HG02623 (cell line): Measurements from ENCODE around the gene MS4A10.

Source experiments
- ATAC-seq: cut with Tn5 transposase; IDR thresholded peaks from one replicate; pipeline ENCODE4 v1.9.1; 2021; ENCODE audit warnings: moderate library complexity; ENCODE audit not compliant: unreplicated experiment

MS4A10 gene

DNA sequence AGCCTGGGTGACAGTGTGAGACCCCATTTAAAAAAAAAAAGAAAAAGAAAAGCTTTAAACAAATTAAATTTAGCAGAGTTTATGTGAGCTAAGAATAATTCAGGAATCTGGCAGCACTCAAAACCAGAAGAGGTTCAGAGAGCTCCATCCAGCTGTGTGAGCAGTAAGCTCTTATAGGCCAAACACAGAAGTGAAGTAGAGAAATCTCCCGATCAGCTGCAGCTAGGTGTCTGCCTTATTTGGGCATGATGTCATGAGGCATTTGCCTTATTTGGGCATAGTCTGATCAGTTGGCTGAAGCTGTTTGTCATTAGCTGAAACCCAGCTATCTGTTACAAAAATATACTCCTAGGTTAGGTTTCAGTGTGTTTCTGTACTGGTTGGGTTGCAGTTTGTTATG, 20.3 kb upstream of the MS4A10 start:
- peak; percentile 41 for ATAC-seq

GRCh38 chr11:60765355-60765754, 19.8 kb upstream of the MS4A10 start:
- no peak for ATAC-seq

- no peak for ATAC-seq
Observed at GRCh38 chr11:60766547-60766946, 18.6 kb upstream of the MS4A10 start.

- no peak for ATAC-seq
Observed at GRCh38 chr11:60767388-60767811, 17.7 kb upstream of the MS4A10 start.

GRCh38 chr11:60768202-60768601, 16.9 kb upstream of the MS4A10 start:
- no peak for ATAC-seq

DNA sequence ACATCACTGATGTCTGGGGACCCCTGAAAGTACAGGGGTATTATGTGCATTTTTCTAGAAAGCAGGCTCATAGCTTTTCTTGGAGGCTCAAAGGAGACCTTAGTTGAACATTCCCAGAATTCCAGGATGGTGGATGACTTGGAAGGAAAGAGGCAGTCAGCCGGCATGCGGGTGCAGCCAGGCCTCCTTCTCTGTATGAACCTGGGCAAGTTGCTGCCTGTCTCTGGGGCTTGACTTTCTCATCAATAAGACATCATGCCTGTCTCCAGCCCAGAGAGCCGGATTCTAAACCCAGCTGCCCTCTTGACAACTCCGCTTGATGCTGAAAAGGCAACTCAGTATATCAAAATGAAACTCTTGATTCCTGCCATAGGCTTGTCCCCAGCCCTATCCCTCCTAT, 15.9 kb upstream of the MS4A10 start:
- ATAC-seq, result no peak

DNA sequence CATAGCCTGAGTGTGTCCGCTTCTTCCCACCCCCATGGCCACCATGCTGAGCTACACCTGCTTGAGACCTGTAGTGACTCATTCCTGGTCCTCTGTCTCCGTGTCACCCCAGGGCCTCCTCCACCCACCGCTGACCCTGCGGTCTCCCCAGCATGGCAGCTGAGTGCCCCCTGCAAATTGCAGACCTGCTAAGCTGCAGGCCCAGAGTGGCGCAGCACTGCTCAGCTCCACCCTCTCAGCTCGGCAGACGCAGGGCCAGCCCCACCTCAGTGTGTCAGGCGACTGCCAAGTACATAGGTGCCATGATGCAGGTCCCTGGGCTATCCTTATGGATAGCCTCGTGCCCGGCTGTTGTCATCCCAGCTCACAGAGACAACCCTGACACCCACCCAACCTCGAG, 15.3 kb upstream of the MS4A10 start:
- no peak for ATAC-seq

DNA sequence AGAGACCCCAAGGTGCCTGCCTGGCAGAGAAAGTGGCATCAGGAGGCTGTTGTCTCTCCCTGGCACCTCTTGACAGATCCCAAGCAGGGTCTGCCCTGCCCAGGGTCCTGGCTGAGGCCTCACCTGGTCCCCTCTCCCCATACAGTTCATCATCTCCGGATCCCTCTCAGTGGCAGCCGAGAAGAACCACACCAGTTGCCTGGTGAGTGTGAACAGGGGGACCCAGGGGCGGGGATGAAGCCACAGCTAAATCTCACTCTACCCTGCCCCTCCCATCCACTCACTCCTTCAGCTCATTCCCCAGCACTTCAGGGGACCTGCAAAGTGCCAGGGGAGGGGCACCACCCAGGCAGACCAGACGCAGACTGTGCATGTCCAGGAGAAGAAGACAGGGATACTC, 14.0 kb upstream of the MS4A10 start:
- no peak for ATAC-seq

GRCh38 chr11:60771879-60772525, 13.1 kb upstream of the MS4A10 start:
- no peak for ATAC-seq

DNA sequence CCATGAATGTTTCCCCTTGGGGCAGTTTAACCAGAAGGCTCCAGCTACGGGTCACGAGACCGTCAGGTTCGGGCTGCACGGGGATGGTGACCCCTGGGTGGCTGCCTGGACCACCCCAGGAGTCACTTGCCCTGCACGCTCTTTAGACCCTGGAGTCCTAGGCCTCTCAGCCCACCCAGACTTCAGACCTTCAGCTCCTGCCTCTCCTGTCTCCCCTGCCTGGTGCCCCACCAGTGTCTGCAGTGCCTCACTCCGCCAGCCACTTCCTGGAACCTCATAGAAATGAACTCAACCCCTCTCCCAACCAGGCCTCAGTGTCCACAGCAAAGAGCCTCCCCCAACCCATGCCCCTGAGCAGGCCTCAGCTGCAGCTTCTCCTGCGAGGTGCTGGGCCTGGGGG, 12.5 kb upstream of the MS4A10 start:
- ATAC-seq, result no peak

- no peak for ATAC-seq
Observed at GRCh38 chr11:60774726-60775125, 10.4 kb upstream of the MS4A10 start.

- peak; percentile 72 for ATAC-seq
Observed at GRCh38 chr11:60775420-60775961, 9.6 kb upstream of the MS4A10 start.

DNA sequence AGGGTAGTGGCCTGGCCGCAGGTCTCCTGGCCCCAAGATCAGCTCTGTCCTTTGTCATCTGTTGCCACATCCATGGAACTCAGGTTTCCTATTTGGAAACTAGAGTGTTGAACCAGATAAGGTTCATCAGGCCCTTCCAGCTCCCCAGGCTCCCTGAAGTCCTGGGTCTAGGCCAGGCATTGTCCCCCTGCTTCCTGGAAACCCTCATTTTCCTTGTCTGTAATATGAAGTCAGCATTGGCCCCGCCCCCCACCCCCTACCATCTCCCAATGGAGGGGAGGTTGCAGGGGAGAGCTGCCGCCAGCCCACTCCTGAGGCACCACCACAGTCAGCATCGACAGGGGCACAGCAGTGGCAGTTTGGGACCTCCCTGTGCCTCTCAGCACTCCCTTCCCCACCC, 9.0 kb upstream of the MS4A10 start:
- ATAC-seq, result no peak

- ATAC-seq, result no peak
Observed at GRCh38 chr11:60777106-60777505, 8.0 kb upstream of the MS4A10 start.

DNA sequence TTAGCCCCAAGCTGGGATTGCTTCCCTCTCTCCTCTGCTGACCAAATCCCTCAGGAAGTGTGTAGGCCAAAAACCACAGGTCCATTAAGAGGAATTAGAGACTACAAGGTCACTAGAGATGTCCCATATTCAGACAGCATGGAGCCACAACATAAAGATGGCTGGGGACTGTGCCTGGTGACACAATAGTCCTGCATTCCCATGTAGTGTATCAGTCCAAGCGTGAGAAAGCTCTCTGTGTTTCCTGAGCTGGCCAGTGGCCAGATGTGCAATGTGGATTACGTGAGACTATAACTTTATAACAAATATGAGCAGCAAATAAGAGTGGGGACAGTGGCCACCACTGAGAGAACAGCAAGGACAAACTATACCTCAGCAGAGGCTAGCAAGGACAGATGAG, 7.6 kb upstream of the MS4A10 start:
- no peak for ATAC-seq

DNA sequence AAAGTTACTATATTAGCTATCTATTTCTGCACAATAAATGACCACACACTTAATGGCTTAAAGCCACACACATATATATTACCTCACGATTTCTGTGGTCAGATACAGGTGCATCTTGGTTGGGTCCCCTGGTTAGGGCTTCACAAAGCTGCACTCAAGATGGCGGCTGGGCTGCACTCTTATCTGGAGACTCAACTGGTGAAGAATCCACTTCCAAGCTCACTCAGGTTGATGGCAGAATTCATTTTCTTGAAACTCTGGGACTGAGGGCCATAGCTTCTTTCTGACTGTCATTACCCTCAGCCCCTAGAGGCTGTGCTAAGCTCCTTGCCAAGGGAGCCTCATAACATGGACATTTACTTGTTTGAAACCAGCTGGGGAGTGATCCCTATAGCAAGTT, 5.1 kb upstream of the MS4A10 start:
- ATAC-seq, result no peak

GRCh38 chr11:60780774-60781173, 4.4 kb upstream of the MS4A10 start:
- ATAC-seq, result no peak

DNA sequence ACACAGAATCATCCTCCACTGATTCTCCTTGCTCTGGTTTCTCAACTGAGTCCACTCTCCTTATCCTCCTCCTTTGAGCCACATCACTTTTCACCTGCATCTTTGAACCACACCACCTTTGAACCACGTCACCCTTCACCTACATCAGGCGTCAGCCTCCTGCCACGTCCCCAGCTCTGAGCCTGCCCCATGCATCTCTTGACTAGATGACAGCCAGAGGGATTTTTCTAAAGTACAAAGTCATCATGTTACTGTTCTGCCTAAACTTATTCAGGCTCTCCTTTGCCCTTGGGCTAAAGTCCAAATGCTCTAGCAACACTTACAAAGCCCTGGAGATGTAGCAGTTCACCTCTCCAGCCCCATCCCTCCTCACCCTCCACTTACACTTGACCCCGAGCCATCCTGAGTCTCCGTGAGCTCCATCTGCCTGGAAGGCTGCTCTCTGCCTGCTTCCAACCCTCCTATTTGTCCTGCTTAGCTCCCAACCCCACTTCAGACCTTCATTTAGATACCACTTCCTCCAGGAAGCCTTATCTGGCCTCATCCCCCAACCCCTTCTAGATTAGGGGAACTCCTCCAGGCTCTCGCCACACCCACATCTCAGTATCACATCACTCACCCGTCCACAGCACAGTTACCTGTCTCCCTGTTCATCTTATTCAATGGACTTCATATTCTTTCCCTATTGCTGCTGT, 3.7 kb upstream of the MS4A10 start:
- no peak for ATAC-seq

- ATAC-seq, result no peak
Observed at GRCh38 chr11:60781981-60782316, 3.2 kb upstream of the MS4A10 start.

GRCh38 chr11:60782393-60783140, 2.6 kb upstream of the MS4A10 start:
- no peak for ATAC-seq

DNA sequence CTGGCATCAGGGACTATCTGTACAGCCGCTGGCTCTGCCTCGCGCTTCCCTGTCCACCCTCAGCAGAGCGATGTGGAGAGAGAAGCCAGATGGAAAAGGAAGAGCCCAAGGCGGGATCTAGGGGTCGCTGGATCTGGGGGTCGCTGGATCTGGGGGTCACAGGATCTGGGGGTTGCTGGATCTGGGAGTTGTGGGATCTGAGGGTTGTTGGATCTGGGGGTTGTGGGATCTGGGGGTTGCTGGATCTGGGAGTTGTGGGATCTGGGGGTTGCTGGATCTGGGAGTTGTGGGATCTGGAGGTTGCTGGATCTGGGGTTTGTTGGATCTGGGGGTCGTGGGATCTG, 2.0 kb upstream of the MS4A10 start:
- ATAC-seq, result no peak

- ATAC-seq, result no peak
Observed at GRCh38 chr11:60783911-60784310, 1.2 kb upstream of the MS4A10 start.
